Pancreas (tissue), 10 donors: Measurements from ENCODE around the gene GARIN1A. TPM values are rescaled to one million over a fixed set of nuclear protein-coding genes. Genes with fewer than 3 reads are reported as not detected.

Source experiments
- ATAC-seq, 4 donors: fragments of 200-7000 bp; cut with Tn5 transposase; one replicate each; pipeline versions ENCODE4 v1.8.0 to v1.9.1; 2020; ENCODE audit warnings: mild to moderate bottlenecking in 4 of 4, moderate library complexity in 4 of 4
- DNase-seq, 6 donors: peaks; one replicate each; pipeline ENCODE4 v3.0.0-alpha.2; 2020
- FAIRE-seq: peaks from 2 replicates; lab custom pipeline; 2012; peaks lifted over from hg19 to GRCh38; lab: Jason Lieb, UNC
- H3K27ac ChIP-seq, 4 donors: fragments of 200-600 bp; sonication (generic); 1 replicate in 3 of 4; 2 replicates in 1 of 4; pipeline versions ENCODE4 v1.5.0 to v1.8.0; 2020
- H3K27me3 ChIP-seq, 4 donors: fragments of 200-600 bp; one replicate each; pipeline ENCODE4 v1.8.0; 2021
- H3K36me3 ChIP-seq, 3 donors: fragments of 200-600 bp; sonication (generic) in 1 of 3; one replicate each; pipeline versions ENCODE4 v1.5.0 to v1.8.0; 2020 to 2021
- H3K4me1 ChIP-seq, 3 donors: fragments of 200-600 bp; one replicate each; pipeline ENCODE4 v1.8.0; 2021
- H3K4me3 ChIP-seq, 4 donors: fragments of 200-600 bp; sonication (generic) in 2 of 4; one replicate each; pipeline versions ENCODE4 v1.5.0 to v1.8.0; 2020 to 2021
- H3K9me3 ChIP-seq, 4 donors: fragments of 200-600 bp; one replicate each; pipeline ENCODE4 v1.8.0; 2021
- CTCF ChIP-seq, 4 donors: fragments of 200-600 bp; sonication (generic) in 3 of 4; IDR thresholded peaks; one replicate each; pipeline versions ENCODE4 v1.5.0 to v1.8.0; 2021; ENCODE audit warnings: antibody characterized with exemption in 4 of 4
- WGBS, 2 donors: extraction: QIAGEN DNeasy Blood & Tissue Kit; methylation state at CpG; one replicate each; pipeline ENCODE4 v1.1.7; 2013; 5-methylcytosine and 5-hydroxymethylcytosine counted together
- intact Hi-C, 3 donors: fragments of 100-400 bp; cut with DNase I; formaldehyde crosslinking; loops; one replicate each; pipeline versions ENCODE4 v1.11.1 to v1.14.2; 2022
- polyA plus RNA-seq, 2 donors: library from polyadenylated mRNA; stranded (reverse); fragments of 200-250 nt; gene quantifications; one replicate each; pipeline ENCODE4 v1.2.3, GENCODE V29; 2013
- total RNA-seq, 6 donors: library from RNA; stranded (reverse); fragmentation: NEBNext Ultra II Directional in 4 of 6; extraction: Animal tissue kit (Norgen Biotek cat#: 25700) in 4 of 6; gene quantifications; one replicate each; pipeline versions ENCODE4 v1.2.1 to v1.2.4, GENCODE V29; 2021 to 2023
- donor health status: healthy with polysubstance abuse.
- donor health status: DM: no; HTN: no; CAD: no; lungs with moderate emphysema.
- donor health status: DM: no; HTN: no; CAD: no.
- donor health status: control.
- donor health status: control.
- donor health status: Bipolar disorder and iron deficiency.
- donor health status: DM: yes; HTN: yes; CAD: no.
- donor health status: DM: no; HTN: no; CAD: no.
- donor health status: DM: no; HTN: no; CAD: no.
- donor health status: DM: yes; HTN: yes; CAD: no.

Gene GARIN1A
- total and polyA plus RNA-seq, 8 donors = 1.1 to 5.7 (median 1.4) TPM

DNA sequence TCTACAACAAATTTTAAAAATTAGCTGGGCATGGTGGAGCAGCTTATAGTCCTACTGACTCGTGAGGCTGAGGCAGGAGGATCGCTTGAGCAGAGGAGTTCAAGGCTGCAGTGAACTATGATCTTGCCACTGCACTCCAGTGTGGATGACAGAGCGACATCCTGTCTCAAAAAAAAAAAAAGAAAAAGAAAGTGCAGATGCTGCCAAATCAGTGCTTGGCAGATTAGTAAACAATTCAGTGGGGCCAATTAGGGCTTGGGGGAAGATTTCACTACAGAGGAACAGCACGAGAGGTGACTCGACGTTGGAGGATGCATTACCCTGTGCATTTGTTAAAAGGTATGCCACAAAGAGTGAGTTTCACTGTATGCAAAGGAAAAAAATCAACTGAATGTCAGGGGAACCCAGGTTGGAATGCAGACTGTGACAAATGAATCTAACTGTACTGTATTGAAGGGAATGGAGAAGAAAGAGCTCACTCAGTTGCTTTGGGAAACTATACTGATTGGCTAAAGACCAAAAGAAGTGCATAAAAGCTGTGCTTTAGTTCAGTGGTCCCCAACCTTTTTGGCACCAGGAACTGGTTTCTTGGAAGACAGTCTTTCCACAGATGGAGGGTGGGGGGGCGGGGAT, 31.6 kb downstream of the GARIN1A start:
- 64% methylated on average over 7 of the region's 7 CpGs for WGBS, 2 donors
- intact Hi-C loops = no loop called here
- DNase-seq (no peak), FAIRE-seq (no peak), ATAC-seq (no peak)
- H3K36me3 ChIP-seq = no peaks in the 10 kb centered on the region
- H3K27ac ChIP-seq = no peak overlapping the region
- H3K4me1 ChIP-seq = no peaks in the 10 kb centered on the region
- no peaks in the 10 kb centered on the region for H3K9me3 ChIP-seq
- no peak for TF ChIP-seq CTCF (IDR thresholded peaks at IDR 0.05)
- H3K4me3 ChIP-seq = no peak overlapping the region
- peaks cover 0 to 8% (median 2%) of the 10 kb centered on the region in 4 donors for H3K27me3 ChIP-seq

DNA sequence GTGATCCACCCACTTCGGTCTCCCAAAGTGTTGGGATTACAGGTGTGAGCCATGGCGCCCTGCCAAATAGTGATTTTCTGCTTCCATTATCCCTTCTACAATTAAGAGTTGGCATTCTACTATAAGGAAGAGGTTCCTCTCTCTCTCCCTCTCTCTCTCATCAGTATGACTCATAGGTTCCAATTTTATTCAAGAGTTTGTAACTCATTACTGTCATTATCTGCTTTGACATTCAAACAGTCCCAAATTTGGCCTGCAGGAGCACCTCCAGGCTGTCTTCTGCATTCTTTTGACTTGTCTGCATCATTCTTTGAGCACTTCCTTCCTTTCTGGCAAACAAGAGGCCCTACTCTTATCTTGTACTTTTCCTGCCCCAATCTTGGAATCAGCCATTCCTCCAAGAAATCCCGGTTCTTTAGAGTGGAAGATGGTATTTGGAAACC, 33.8 kb downstream of the GARIN1A start:
- no peak for FAIRE-seq
- 72% methylated on average over 3 of the region's 3 CpGs for WGBS, 2 donors

DNA sequence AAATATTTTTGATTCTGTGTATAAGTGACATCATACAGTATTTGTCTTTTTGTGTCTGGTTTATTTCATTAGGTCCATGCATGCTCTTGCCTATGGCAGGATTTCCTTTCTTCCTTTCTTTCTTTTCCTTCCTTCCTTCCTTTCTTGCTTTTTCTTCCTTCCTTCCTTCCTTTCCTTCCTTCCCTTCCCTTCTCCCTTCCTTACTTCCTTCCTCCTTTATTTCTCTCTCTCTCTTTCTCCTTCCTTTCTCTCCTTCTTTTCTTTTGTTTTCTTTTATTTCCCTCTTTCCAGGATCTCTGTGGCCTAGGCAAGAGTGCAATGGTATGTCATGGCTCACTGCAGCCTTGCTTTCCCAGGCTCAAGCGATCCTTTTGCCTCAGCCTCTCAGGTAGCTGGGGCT, 35.7 kb downstream of the GARIN1A start:
- no peak for TF ChIP-seq CTCF (IDR thresholded peaks at IDR 0.05)
- Histone ChIP-seq H3K9me3 (no peaks in the 10 kb centered on the region), H3K4me1 (no peaks in the 10 kb centered on the region), H3K27me3 (no peaks in the 10 kb centered on the region), H3K36me3 (no peaks in the 10 kb centered on the region), H3K4me3 (no peak overlapping the region), H3K27ac (no peak overlapping the region)
- intact Hi-C loops = no loop called here
- no peak for FAIRE-seq
- ATAC-seq = no peak
- 83 to 84% methylated on average over 1 of the region's 1 CpG for WGBS, 2 donors
- no peak for DNase-seq

More for the DNA sequence above, 33.8 kb downstream of the GARIN1A start:
- intact Hi-C loops = no loop called here
- no peaks in the 10 kb centered on the region for H3K4me1 ChIP-seq
- ATAC-seq = no peak
- DNase-seq = no peak
- no peaks in the 10 kb centered on the region for H3K9me3 ChIP-seq
- no peaks in the 10 kb centered on the region for H3K27me3 ChIP-seq
- H3K27ac ChIP-seq = no peak overlapping the region
- H3K4me3 ChIP-seq = no peak overlapping the region
- H3K36me3 ChIP-seq = no peaks in the 10 kb centered on the region
- no peak for TF ChIP-seq CTCF (IDR thresholded peaks at IDR 0.05)

- intact Hi-C loops = no loop called here
- DNase-seq = no peak
Observed at GRCh38 chr7:128708235-128708634, 36.1 kb downstream of the GARIN1A start.

More at GRCh38 chr7:128708235-128708634, 36.1 kb downstream of the GARIN1A start:
- no peak for FAIRE-seq
- 90 to 92% methylated on average over 3 of the region's 3 CpGs for WGBS, 2 donors
- Histone ChIP-seq H3K9me3 (no peaks in the 10 kb centered on the region), H3K27ac (no peak overlapping the region), H3K27me3 (no peaks in the 10 kb centered on the region), H3K4me3 (no peak overlapping the region), H3K36me3 (no peaks in the 10 kb centered on the region), H3K4me1 (no peaks in the 10 kb centered on the region)
- ATAC-seq = no peak
- TF ChIP-seq CTCF (IDR thresholded peaks at IDR 0.05) = no peak
